HG03108 (cell line): ENCODE data around the gene TMEM18.

Experiments
- ATAC-seq: cut with Tn5 transposase; IDR thresholded peaks from one replicate; pipeline ENCODE4 v1.9.1; 2021; ENCODE audit warnings: moderate library complexity; ENCODE audit not compliant: unreplicated experiment

Gene TMEM18

DNA sequence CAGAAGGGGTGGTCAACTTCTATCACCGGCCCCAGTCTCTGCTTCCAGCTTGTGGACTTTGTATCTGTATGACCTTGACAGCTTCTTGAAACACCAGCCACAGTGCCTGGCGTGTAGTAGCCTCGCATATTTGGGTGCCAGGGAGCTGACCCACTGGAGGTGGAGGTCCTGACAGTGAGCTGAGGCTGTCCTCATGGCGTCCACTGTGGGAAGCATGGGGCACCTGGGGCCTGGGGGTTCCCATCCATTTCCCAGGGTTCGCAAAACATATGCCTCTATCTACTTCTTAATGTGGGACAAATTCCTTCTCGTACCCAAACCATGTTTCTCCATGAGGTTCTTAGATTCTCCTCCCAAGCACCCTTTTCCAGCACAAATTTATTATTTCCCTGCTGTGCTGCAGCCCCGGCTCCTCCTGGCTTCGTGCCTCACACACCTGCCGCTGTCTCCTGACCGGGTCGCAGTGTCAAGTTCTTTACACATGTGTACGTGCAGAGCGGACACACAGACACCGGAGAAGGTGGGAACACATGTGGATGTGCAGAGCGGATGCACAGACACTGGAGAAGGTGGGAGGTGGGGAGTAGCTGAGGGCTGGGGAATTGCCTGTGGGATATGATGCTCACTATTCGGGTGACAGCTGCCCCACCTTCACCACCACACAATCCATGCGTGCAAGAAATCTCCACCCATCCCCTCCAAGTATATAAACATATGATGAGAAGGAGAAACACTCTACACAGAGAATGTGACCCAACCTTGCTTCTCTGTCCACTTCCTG lies 23.4 kb downstream of the TMEM18 start:
- ATAC-seq = no peak

- no peak for ATAC-seq
These were observed 24.2 kb downstream of the TMEM18 start for GRCh38 chr2:652881-653480.

GRCh38 chr2:651951-652373 lies 25.2 kb downstream of the TMEM18 start:
- ATAC-seq = no peak

DNA sequence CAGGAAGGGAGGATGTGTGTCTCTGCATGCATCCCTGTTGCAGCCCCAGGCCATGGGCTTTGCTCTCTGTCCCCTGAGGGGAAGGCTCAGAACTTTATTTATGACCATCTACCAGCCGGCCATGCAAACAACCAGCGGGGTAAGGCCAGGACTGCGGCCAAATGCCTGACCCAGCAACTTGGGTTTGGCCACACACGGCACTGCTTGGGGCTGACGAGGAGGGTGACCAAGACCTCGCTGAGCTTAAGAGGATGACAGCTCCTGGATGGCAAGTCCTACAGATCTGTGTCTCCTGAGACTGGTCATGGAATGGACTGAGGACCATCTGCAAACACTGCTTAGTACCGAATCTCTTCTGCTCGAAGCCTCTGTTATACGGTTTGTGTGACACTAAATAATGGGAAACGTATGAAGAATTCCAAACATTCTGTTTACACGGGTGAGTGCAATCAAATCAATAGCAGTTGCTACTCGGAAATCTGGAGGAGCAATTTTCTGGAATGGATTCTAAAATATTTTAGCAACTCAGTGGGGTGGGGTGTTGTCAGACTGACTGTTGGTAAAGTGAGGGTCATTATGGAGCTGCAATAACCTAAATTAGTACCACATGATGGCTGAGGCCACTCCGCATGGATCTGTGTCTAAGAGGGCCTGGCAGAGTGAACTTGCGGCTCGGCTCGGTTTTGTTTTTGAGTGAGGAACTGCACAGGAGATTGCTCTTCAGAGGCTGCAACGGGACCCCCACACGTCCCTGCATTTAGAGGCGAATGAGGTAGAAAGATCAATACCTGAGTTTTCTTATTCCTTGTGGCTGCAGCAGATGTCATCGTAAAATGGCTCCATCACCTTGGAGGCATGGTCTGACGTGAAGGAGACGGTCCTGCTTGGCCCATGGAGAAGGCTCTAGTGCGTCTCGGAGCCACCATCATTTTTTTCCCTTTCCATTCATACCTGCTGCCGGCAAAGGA lies 26.6 kb downstream of the TMEM18 start:
- no peak for ATAC-seq

DNA sequence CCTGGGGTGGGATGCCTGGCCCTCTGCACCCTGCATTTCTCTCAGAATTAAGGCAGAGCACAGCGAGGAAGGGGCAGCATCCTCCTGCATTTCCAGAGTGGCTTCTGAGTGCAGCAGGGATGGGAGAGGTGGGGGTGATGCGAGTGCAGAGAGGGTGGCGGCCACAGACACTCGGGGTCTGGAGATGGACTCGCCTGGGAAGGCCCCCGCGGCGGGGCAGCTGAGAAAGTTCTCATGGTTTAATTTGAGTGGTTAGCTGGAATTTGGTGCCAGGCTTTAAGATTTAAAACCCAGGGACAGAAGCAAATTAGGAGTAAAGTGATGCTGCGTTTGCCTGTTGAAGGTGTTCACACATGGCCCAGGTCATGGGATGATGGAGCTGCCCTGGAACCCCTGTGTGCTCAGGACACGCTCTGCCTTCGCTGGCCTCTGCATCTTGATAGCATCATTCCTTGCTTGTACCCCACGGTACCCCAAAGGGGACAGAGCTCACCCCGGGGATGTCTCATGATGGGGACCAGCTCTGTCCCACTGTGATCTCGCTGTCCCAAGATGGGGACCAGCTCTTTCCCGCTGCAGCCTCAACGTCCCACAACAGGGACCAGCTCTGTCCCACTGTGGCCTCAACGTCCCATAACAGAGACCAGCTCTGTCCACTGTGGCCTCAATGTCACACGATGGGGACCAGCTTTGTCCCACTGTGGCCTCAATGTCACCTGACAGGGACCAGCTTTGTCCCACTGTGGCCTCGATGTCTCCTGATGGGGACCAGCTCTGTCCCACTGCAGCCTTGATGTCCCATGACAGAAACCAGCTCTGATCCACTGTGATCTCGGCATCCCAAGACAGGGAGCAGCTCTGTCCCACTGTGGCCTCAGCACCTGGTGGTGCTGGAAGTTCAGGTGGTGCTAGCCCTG lies 27.5 kb downstream of the TMEM18 start:
- no peak for ATAC-seq

DNA sequence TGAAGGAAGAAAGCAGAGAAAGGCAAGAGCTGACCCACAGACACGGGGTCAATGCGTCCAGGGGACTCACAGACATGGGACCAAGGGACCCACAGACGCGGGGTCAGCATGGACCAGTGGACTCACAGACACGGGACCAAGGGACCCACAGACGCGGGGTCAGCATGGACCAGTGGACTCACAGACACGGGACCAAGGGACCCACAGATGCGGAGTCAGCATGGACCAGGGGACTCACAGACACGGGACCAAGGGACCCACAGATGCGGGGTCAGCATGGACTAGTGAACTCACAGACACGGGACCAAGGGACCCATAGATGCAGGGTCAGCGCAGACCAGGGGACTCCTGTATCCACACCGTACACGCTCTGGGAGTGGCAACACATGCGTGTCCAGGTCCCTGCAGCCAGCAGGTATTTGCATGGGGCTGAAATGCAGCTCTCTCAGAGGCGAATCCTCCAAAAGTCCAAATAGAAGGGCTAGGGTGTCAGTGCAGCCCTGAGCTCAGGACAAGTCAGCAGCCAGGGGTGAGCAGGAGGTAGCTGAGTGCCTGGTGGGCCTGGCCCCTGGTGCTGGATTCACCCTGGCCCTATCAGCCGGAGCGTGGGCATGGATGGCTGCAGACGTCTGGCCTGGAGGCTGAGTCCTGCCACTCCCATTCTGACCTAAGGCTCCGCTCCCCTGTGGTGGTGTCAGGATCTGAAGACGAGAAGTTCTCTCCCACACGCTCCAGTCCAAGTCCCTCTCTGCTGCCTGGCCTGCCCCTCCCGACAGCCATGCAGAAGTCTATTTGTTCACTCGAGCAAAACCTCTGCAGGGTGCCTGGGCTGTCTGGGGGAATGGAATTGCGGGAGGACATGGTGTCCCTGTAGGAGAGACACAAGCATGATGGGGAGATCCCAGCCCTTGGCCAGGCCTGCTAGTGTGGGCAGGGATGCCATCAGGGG lies 28.5 kb downstream of the TMEM18 start:
- ATAC-seq = no peak

GRCh38 chr2:647691-648231 lies 29.4 kb downstream of the TMEM18 start:
- ATAC-seq = no peak

DNA sequence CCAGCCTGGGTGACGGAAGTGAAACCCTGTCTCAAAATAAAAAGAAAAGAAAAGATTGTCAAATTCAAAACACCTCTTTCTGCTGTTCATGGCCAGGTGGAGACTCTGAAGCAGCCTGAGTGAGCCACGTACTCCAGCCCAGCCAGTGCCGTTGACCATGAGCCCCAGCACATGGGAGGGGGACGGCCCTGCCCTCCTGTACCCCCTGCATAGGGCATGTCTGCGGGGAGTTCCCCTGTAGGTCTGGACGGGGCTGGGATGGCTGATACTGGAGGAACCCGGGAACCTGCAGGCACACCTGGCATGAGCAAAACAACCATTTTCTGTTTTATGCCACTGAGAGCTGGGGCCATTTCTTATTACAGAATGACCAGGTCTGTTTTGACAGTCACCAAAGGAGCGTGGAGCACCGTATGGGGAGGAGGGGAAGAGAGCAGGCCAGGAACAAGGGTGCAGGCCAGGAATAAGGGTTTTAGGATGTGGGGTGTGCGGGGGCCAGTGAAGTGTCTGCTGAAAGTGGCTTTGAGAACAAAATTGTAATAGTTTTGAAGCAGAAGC lies 30.1 kb downstream of the TMEM18 start:
- ATAC-seq = no peak

DNA sequence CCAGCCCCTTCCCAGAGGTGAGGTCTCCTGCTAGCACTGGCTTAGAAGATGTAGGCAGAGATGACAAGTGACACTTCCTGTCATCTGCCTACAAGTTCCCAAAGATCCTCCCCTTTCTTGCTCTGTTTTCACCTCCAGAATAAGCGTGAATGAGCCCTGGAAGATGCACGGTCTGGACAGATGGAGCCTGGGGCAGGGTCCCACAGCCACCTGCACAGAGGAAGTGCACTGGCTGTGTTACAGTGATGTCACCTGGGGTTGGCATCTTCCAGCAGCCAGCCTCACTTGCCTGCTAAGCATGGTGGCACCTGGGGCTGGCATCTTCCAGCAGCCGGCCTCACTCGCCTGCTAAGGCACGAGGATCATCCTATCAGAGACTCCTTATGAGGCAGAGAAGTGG lies 32.3 kb downstream of the TMEM18 start:
- no peak for ATAC-seq

DNA sequence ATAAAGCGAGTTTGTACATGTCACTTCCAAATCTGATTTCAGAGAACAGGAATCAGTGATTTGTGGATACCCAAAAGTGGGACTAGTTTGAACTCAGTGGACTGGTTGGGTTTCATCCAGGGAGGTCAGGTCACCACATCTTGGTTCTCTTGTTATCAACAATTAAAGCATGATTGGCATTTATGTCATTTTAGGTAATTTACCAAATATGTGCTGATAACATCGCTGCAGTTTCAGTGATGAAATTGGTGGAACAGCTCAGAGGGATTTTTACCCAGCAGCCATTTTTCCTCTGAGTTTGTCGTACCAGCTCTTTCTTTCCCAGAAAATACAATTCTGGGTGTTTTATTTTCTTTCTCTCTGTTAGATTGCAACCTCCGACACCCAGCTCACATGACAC lies 33.4 kb downstream of the TMEM18 start:
- ATAC-seq = no peak

- ATAC-seq = no peak
These were observed 33.9 kb downstream of the TMEM18 start for GRCh38 chr2:643334-643733.

GRCh38 chr2:641872-642815 lies 35.1 kb downstream of the TMEM18 start:
- no peak for ATAC-seq

- no peak for ATAC-seq
These were observed 35.9 kb downstream of the TMEM18 start for GRCh38 chr2:641164-641871.

GRCh38 chr2:639703-640102 lies 37.5 kb downstream of the TMEM18 start:
- no peak for ATAC-seq

DNA sequence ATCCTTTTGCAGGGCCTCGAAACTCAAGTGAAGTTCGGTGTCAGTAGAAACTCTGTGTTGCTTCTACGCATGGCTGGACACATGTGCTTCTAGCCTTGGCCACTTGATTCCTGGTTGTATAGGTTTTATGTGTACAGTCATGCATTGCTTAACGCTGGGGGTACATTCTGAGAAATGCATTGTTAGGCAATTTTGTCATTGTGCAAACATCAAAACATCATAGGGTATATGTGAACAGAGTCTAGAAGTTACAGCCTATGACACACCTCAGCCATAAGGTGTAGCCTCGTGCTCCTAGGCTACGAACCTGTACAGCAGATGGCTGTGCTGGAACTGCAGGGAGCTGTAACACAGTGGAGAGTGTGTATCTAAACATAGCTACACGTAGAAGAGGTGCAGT lies 39.4 kb downstream of the TMEM18 start:
- no peak for ATAC-seq

DNA sequence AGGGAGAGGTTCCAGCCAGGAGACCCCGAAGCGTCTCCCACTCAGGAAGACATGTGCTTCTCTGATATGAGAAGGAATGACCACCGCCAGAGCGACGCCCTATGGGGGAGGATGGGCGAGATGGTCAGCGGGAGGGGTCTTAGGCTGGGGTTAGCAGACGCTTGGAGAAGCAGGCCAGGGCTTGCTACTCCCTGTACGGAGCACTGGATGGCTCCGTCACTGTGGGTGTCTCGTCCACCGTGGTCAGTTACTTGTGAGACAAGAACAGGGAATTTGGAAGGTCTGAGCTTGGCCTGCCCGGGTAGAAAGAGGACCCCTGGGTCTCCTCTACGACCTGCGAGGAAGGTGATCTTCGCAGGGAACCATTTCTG lies 39.8 kb downstream of the TMEM18 start:
- ATAC-seq = no peak
